Aorta (tissue), 5 donors: ENCODE measurements around the gene CDKN1C. TPM values are rescaled to one million over a fixed set of nuclear protein-coding genes. Genes with fewer than 3 reads are reported as not detected.

Source experiments
- ATAC-seq: fragments of 200-7000 bp; cut with Tn5 transposase; one replicate; pipeline ENCODE4 v1.9.1; 2022; ENCODE audit warnings: moderate library complexity; ENCODE audit not compliant: low FRiP score
- DNase-seq, 2 donors: peaks; one replicate each; pipeline ENCODE4 v3.0.0-alpha.2; 2020
- H3K27ac ChIP-seq, 2 donors: one replicate each; pipeline ENCODE4 v1.5.1; 2013; ENCODE audit warnings: low read length in 2 of 2, mild to moderate bottlenecking in 2 of 2, moderate library complexity in 2 of 2, control low read depth in 1 of 2, inconsistent platforms in 1 of 2, low read depth in 1 of 2
- H3K27me3 ChIP-seq, 2 donors: one replicate each; pipeline ENCODE4 v1.6.1; 2013; ENCODE audit warnings: control low read depth in 1 of 2, low read length in 1 of 2, mild to moderate bottlenecking in 1 of 2, moderate library complexity in 1 of 2; ENCODE audit not compliant: insufficient read depth in 2 of 2, control insufficient read depth in 1 of 2
- H3K36me3 ChIP-seq, 2 donors: one replicate each; pipeline ENCODE4 v1.6.1; 2013; ENCODE audit warnings: control low read depth in 1 of 2, low read length in 1 of 2, mild to moderate bottlenecking in 1 of 2; ENCODE audit not compliant: insufficient read depth in 2 of 2, control insufficient read depth in 1 of 2
- H3K4me1 ChIP-seq, 2 donors: one replicate each; pipeline ENCODE4 v1.6.1; 2013; ENCODE audit warnings: low read length in 2 of 2, control low read depth in 1 of 2, mild to moderate bottlenecking in 1 of 2, moderate library complexity in 1 of 2; ENCODE audit not compliant: insufficient read depth in 2 of 2, control insufficient read depth in 1 of 2
- H3K4me3 ChIP-seq, 2 donors: one replicate each; pipeline ENCODE4 v1.5.1; 2013; ENCODE audit warnings: low read length in 2 of 2, control low read depth in 1 of 2, mild to moderate bottlenecking in 1 of 2
- H3K9me3 ChIP-seq: one replicate; pipeline ENCODE4 v1.6.1; 2013; ENCODE audit warnings: mild to moderate bottlenecking, low read length; ENCODE audit not compliant: control insufficient read depth
- WGBS, 2 donors: extraction: QIAGEN DNeasy Blood & Tissue Kit; methylation state at CpG; one replicate each; pipeline ENCODE4 v1.1.7; 2013; 5-methylcytosine and 5-hydroxymethylcytosine counted together
- intact Hi-C, 2 donors: fragments of 100-400 bp; cut with DNase I; formaldehyde crosslinking; loops; one replicate each; pipeline versions ENCODE4 v1.14.2 to v1.15.0; 2022
- polyA plus RNA-seq, 2 donors: library from polyadenylated mRNA; stranded (reverse); fragments of 200-250 nt; gene quantifications; one replicate each; pipeline ENCODE4 v1.2.3, GENCODE V29; 2013
- total RNA-seq, 2 donors: library from RNA; stranded (reverse); fragmentation: NEBNext Ultra II Directional; extraction: Animal tissue kit (Norgen Biotek cat#: 25700); gene quantifications; one replicate each; pipeline ENCODE4 v1.2.1, GENCODE V29; 2021
- donor health status: healthy with polysubstance abuse.
- donor health status: Bipolar disorder and iron deficiency.
- donor health status: DM: no; HTN: no; CAD: no.
- donor health status: DM: no; HTN: no; CAD: no.
- donor health status: DM: yes; HTN: yes; CAD: no.

The CDKN1C gene
- total and polyA plus RNA-seq, 4 donors: 11.3 to 37.7 (median 17.5) TPM

GRCh38 chr11:2862395-2863275, 22.9 kb downstream of the CDKN1C start:
- H3K4me1 ChIP-seq: no peaks in the 10 kb centered on the region
- no peak overlapping the region for H3K27ac ChIP-seq
- 9% methylated on average over 77 to 96 of the region's 96 CpGs for WGBS, 2 donors
- intact Hi-C loops: no loop called here
- no peaks in the 10 kb centered on the region for H3K36me3 ChIP-seq
- no peak for ATAC-seq
- no peak for DNase-seq
- H3K9me3 ChIP-seq: peaks cover 3% of the 10 kb centered on the region
- H3K4me3 ChIP-seq: no peak overlapping the region
- H3K27me3 ChIP-seq: no peaks in the 10 kb centered on the region

- ATAC-seq: no peak
- Histone ChIP-seq H3K27ac (no peak overlapping the region), H3K4me1 (no peaks in the 10 kb centered on the region), H3K27me3 (no peaks in the 10 kb centered on the region), H3K36me3 (no peaks in the 10 kb centered on the region), H3K4me3 (no peak overlapping the region), H3K9me3 (no peaks in the 10 kb centered on the region)
- no peak for DNase-seq
- intact Hi-C loops: no loop called here
- WGBS, 2 donors: 87 to 91% methylated on average over 7 of the region's 7 CpGs
These were observed 24.9 kb downstream of the CDKN1C start for GRCh38 chr11:2860636-2861035.

GRCh38 chr11:2859699-2860037, 25.9 kb downstream of the CDKN1C start:
- Histone ChIP-seq H3K36me3 (no peaks in the 10 kb centered on the region), H3K9me3 (no peaks in the 10 kb centered on the region), H3K27ac (no peak overlapping the region), H3K27me3 (no peaks in the 10 kb centered on the region), H3K4me1 (no peaks in the 10 kb centered on the region), H3K4me3 (no peak overlapping the region)
- intact Hi-C loops: no loop called here
- WGBS, 2 donors: 95 to 96% methylated on average over 9 to 10 of the region's 10 CpGs
- ATAC-seq (no peak), DNase-seq (no peak)

- intact Hi-C loops: no loop called here
- H3K36me3 ChIP-seq: no peaks in the 10 kb centered on the region
- 88 to 90% methylated on average over 16 of the region's 16 CpGs for WGBS, 2 donors
- no peak overlapping the region for H3K4me3 ChIP-seq
- no peak for DNase-seq
- H3K4me1 ChIP-seq: no peaks in the 10 kb centered on the region
- no peaks in the 10 kb centered on the region for H3K27me3 ChIP-seq
- H3K9me3 ChIP-seq: no peaks in the 10 kb centered on the region
- no peak overlapping the region for H3K27ac ChIP-seq
- no peak for ATAC-seq
These were observed 26.4 kb downstream of the CDKN1C start for GRCh38 chr11:2858995-2859698.

GRCh38 chr11:2857918-2858317, 27.7 kb downstream of the CDKN1C start:
- Histone ChIP-seq H3K9me3 (no peaks in the 10 kb centered on the region), H3K27me3 (no peaks in the 10 kb centered on the region), H3K4me3 (no peak overlapping the region), H3K4me1 (no peaks in the 10 kb centered on the region), H3K36me3 (no peaks in the 10 kb centered on the region), H3K27ac (no peak overlapping the region)
- 80 to 85% methylated on average over 17 to 18 of the region's 18 CpGs for WGBS, 2 donors
- ATAC-seq (no peak), DNase-seq (no peak)
- intact Hi-C loops: no loop called here

- H3K4me1 ChIP-seq: no peaks in the 10 kb centered on the region
- H3K36me3 ChIP-seq: no peaks in the 10 kb centered on the region
- H3K9me3 ChIP-seq: no peaks in the 10 kb centered on the region
- WGBS, 2 donors: 91% methylated on average over 11 of the region's 11 CpGs
- H3K27ac ChIP-seq: no peak overlapping the region
- no peak overlapping the region for H3K4me3 ChIP-seq
- intact Hi-C loops: no loop called here
- ATAC-seq (no peak), DNase-seq (no peak)
- H3K27me3 ChIP-seq: no peaks in the 10 kb centered on the region
These were observed 28.3 kb downstream of the CDKN1C start for GRCh38 chr11:2857276-2857675.

- no peak for DNase-seq
- 93 to 94% methylated on average over 8 of the region's 8 CpGs for WGBS, 2 donors
- no peak overlapping the region for H3K27ac ChIP-seq
- no peak for ATAC-seq
- H3K36me3 ChIP-seq: no peaks in the 10 kb centered on the region
- H3K4me3 ChIP-seq: no peak overlapping the region
- no peaks in the 10 kb centered on the region for H3K4me1 ChIP-seq
- H3K27me3 ChIP-seq: no peaks in the 10 kb centered on the region
- intact Hi-C loops: no loop called here
- no peaks in the 10 kb centered on the region for H3K9me3 ChIP-seq
These were observed 30.4 kb downstream of the CDKN1C start for GRCh38 chr11:2855162-2855561.

GRCh38 chr11:2853997-2854560, 31.5 kb downstream of the CDKN1C start:
- Histone ChIP-seq H3K36me3 (no peaks in the 10 kb centered on the region), H3K9me3 (no peaks in the 10 kb centered on the region), H3K27ac (no peak overlapping the region), H3K27me3 (no peaks in the 10 kb centered on the region), H3K4me1 (no peaks in the 10 kb centered on the region), H3K4me3 (no peak overlapping the region)
- ATAC-seq (no peak), DNase-seq (no peak)
- 94 to 97% methylated on average over 7 of the region's 7 CpGs for WGBS, 2 donors
- intact Hi-C loops: no loop called here
